Astrocyte (in vitro differentiated cells and primary cell): ENCODE data around the gene PODNL1. TPM values are rescaled to one million over a fixed set of nuclear protein-coding genes. Genes with fewer than 3 reads are reported as not detected.
A peak's percentile ranks its signal among the peaks of the same experiment; 100 is the strongest.

Experiments used
- DNase-seq: peaks from one replicate; pipeline ENCODE4 v3.0.0-alpha.2; 2010; ENCODE audit warnings: low read depth
- FAIRE-seq: peaks from 2 replicates; lab custom pipeline; 2011; peaks lifted over from hg19 to GRCh38; lab: Jason Lieb, UNC
- H2AFZ ChIP-seq: 2 replicates; pipeline ENCODE4 v1.6.0; 2012; ENCODE audit warnings: low read depth, low read length, inconsistent platforms
- H3K27ac ChIP-seq: 2 replicates; pipeline ENCODE4 v1.5.1; 2011; ENCODE audit warnings: low read depth, low read length, inconsistent platforms
- H3K27me3 ChIP-seq: 2 replicates; pipeline ENCODE4 v1.6.0; 2011; ENCODE audit warnings: low read length, inconsistent platforms; ENCODE audit not compliant: insufficient read depth
- H3K36me3 ChIP-seq: 2 replicates; pipeline ENCODE4 v1.5.1; 2011; ENCODE audit warnings: low read length, inconsistent platforms; ENCODE audit not compliant: insufficient read depth
- H3K4me1 ChIP-seq: 2 replicates; pipeline ENCODE4 v1.5.1; 2011; ENCODE audit warnings: low read length, inconsistent platforms; ENCODE audit not compliant: insufficient read depth
- H3K4me2 ChIP-seq: 2 replicates; pipeline ENCODE4 v1.6.0; 2012; ENCODE audit warnings: low read length, inconsistent platforms
- H3K4me3 ChIP-seq: 2 replicates; pipeline ENCODE4 v1.5.1; 2011; ENCODE audit warnings: low read depth, mild to moderate bottlenecking, low read length, inconsistent platforms; ENCODE audit not compliant: insufficient read depth
- H3K79me2 ChIP-seq: 2 replicates; pipeline ENCODE4 v1.6.0; 2012; ENCODE audit warnings: mild to moderate bottlenecking, low read length, inconsistent platforms; ENCODE audit not compliant: insufficient read depth
- H3K9ac ChIP-seq: 2 replicates; pipeline ENCODE4 v1.6.0; 2012; ENCODE audit warnings: mild to moderate bottlenecking, low read length, inconsistent platforms
- H3K9me3 ChIP-seq: 2 replicates; pipeline ENCODE4 v1.5.1; 2012; ENCODE audit warnings: low read depth, mild to moderate bottlenecking, low read length, inconsistent platforms; ENCODE audit not compliant: insufficient read depth
- H4K20me1 ChIP-seq: 2 replicates; pipeline ENCODE4 v1.6.0; 2012; ENCODE audit warnings: low read length, inconsistent platforms; ENCODE audit not compliant: insufficient read depth
- H3K27ac Mint-ChIP-seq: one replicate; pipeline ENCODE4 v1.8.0; 2021; ENCODE audit warnings: mild to moderate bottlenecking, mixed read lengths; ENCODE audit not compliant: unreplicated experiment
- H3K27me3 Mint-ChIP-seq: one replicate; pipeline ENCODE4 v1.8.0; 2021; ENCODE audit warnings: low read depth, mixed read lengths; ENCODE audit not compliant: unreplicated experiment
- H3K36me3 Mint-ChIP-seq: one replicate; pipeline ENCODE4 v1.8.0; 2021; ENCODE audit warnings: low read depth, mixed read lengths; ENCODE audit not compliant: unreplicated experiment
- H3K4me1 Mint-ChIP-seq: one replicate; pipeline ENCODE4 v1.8.0; 2021; ENCODE audit warnings: low read depth, mixed read lengths; ENCODE audit not compliant: unreplicated experiment
- H3K4me3 Mint-ChIP-seq: one replicate; pipeline ENCODE4 v1.8.0; 2021; ENCODE audit warnings: mild to moderate bottlenecking, moderate library complexity, mixed read lengths; ENCODE audit not compliant: unreplicated experiment
- H3K9me3 Mint-ChIP-seq: one replicate; pipeline ENCODE4 v1.8.0; 2021; ENCODE audit warnings: mild to moderate bottlenecking, mixed read lengths; ENCODE audit not compliant: unreplicated experiment
- EZH2 ChIP-seq: IDR thresholded peaks from 2 replicates; pipeline ENCODE4 v1.6.1; 2012; ENCODE audit warnings: mild to moderate bottlenecking, low read length, inconsistent platforms; ENCODE audit not compliant: insufficient read depth
- total RNA-seq: library from RNA; stranded (reverse); gene quantifications from 2 replicates; pipeline ENCODE4 v1.2.1, GENCODE V29; 2021
- TF ChIP-seq, protein P1 (sequence below): IDR thresholded peaks from 2 replicates; pipeline ENCODE4 v1.5.1; 2011; ENCODE audit warnings: low read depth, mild to moderate bottlenecking, inconsistent platforms, low read length, moderate library complexity; ENCODE audit not compliant: insufficient read depth

Gene PODNL1
- total RNA-seq, 1 donor from 2014 or later = 3.3 TPM

DNA sequence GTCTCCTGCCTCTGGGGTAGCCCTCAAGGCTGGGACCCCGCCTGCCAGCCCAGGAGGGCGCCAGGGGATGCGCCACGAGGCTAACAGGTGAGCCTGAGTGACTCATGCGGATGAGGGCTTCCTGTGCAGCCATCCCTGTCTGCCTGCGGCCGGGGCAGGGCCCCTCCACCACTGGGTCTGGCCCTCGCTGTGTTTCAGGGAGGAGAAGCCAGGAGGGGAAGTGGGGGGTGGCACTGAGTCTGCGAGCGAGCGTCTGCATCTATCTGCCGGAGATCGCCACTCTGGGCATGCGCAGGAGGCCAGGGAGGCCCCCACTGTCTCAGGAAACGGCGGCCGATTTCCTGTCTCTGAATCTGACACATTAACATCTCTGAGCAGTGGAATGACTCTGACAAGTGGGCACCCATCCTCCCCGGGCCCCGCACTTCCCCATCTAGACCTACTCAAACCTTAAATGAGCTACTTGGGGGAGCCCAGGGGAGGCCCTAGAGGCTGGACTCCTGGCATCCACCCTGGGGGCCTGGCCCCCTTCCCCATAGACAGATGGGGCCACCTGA lies 48.2 kb upstream of the PODNL1 start:
- Mint-ChIP-seq H3K27ac (no peak overlapping the region), H3K4me3 (no peak overlapping the region), H3K4me1 (peaks cover 5% of the 10 kb centered on the region), H3K9me3 (no peaks in the 10 kb centered on the region), H3K36me3 (peaks cover 15% of the 10 kb centered on the region), H3K27me3 (no peaks in the 10 kb centered on the region)
- TF ChIP-seq, protein P1, sequence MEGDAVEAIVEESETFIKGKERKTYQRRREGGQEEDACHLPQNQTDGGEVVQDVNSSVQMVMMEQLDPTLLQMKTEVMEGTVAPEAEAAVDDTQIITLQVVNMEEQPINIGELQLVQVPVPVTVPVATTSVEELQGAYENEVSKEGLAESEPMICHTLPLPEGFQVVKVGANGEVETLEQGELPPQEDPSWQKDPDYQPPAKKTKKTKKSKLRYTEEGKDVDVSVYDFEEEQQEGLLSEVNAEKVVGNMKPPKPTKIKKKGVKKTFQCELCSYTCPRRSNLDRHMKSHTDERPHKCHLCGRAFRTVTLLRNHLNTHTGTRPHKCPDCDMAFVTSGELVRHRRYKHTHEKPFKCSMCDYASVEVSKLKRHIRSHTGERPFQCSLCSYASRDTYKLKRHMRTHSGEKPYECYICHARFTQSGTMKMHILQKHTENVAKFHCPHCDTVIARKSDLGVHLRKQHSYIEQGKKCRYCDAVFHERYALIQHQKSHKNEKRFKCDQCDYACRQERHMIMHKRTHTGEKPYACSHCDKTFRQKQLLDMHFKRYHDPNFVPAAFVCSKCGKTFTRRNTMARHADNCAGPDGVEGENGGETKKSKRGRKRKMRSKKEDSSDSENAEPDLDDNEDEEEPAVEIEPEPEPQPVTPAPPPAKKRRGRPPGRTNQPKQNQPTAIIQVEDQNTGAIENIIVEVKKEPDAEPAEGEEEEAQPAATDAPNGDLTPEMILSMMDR = no peak
- TF ChIP-seq EZH2 = no peak
- Histone ChIP-seq H3K9me3 (no peaks in the 10 kb centered on the region), H3K79me2 (no peaks in the 10 kb centered on the region), H3K4me1 (peaks cover 9% of the 10 kb centered on the region), H4K20me1 (peaks cover 5% of the 10 kb centered on the region), H3K36me3 (no peaks in the 10 kb centered on the region), H3K9ac (peak overlapping the region; percentile 31), H3K27ac (no peak overlapping the region), H3K4me2 (peak overlapping the region; percentile 57), H3K4me3 (no peak overlapping the region), H2AFZ (peak overlapping the region; percentile 45), H3K27me3 (no peaks in the 10 kb centered on the region)
- FAIRE-seq = no peak
- no peak for DNase-seq

DNA sequence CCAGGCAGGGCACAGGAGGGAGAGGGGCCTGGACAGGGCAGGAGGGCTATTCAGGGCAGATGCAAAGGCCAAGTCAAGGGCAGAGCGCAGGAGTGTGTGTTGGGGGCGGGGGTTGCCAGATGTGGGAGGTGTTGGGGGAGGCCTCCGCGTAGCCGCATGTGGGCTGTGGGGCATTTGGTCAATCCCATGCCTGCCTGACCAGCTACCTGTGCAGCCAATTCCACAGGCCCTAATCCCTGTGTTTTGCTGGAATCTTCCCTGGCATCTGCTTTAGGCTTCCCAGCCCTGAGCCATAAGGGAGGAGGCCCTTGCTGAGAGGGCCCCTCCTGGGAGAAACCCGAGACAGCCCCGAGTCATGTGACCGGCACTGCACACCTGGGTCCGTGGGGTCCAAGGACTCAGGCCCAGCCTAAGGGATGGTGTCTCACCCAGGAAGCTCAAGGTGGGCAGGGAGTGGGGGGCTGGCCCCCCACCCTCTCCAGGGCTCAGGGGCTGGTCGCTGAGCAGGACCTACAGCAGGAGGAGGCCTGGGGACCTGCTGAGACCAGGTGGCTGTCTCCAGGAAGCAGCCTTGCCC lies 47.6 kb upstream of the PODNL1 start:
- Histone ChIP-seq H3K27me3 (no peaks in the 10 kb centered on the region), H3K4me2 (peak overlapping the region; percentile 57), H3K4me3 (no peak overlapping the region), H3K9me3 (no peaks in the 10 kb centered on the region), H3K4me1 (peaks cover 9% of the 10 kb centered on the region), H3K27ac (no peak overlapping the region), H3K36me3 (no peaks in the 10 kb centered on the region), H3K79me2 (no peaks in the 10 kb centered on the region), H3K9ac (no peak overlapping the region), H2AFZ (peak overlapping the region; percentile 45), H4K20me1 (peaks cover 5% of the 10 kb centered on the region)
- Mint-ChIP-seq H3K27ac (no peak overlapping the region), H3K4me3 (no peak overlapping the region), H3K9me3 (no peaks in the 10 kb centered on the region), H3K27me3 (no peaks in the 10 kb centered on the region), H3K4me1 (peaks cover 5% of the 10 kb centered on the region), H3K36me3 (peaks cover 11% of the 10 kb centered on the region)
- no peak for TF ChIP-seq EZH2
- TF ChIP-seq, protein P1 = no peak
- no peak for DNase-seq
- no peak for FAIRE-seq
